Stimulated activated CD4-positive, alpha-beta T cell treated with anti-CD3 and anti-CD28 coated beads, Interleukin-12 subunit alpha, Interleukin-12 subunit beta, amount 100 ng/mL, for 4 hours (primary cell): Measurements from ENCODE around the gene FSTL4.

Source experiments
- DNase-seq: peaks from one replicate; pipeline ENCODE4 v3.0.0-alpha.2; 2020

FSTL4 gene

GRCh38 chr5:133309984-133310621 is 302.2 kb downstream of the FSTL4 start:
- no peak for DNase-seq

GRCh38 chr5:133309166-133309795 is 303.1 kb downstream of the FSTL4 start:
- no peak for DNase-seq

GRCh38 chr5:133307275-133307674 is 305.1 kb downstream of the FSTL4 start:
- no peak for DNase-seq

GRCh38 chr5:133304707-133305216 is 307.6 kb downstream of the FSTL4 start:
- no peak for DNase-seq

- DNase-seq: no peak
Observed at GRCh38 chr5:133304178-133304577, 308.2 kb downstream of the FSTL4 start.

GRCh38 chr5:133303298-133303697 is 309.0 kb downstream of the FSTL4 start:
- DNase-seq: no peak

GRCh38 chr5:133299728-133300127 is 312.6 kb downstream of the FSTL4 start:
- no peak for DNase-seq

- DNase-seq: no peak
Observed at GRCh38 chr5:133299021-133299420, 313.3 kb downstream of the FSTL4 start.

- no peak for DNase-seq
Observed at GRCh38 chr5:133298447-133298846, 313.9 kb downstream of the FSTL4 start.

GRCh38 chr5:133297293-133297692 is 315.0 kb downstream of the FSTL4 start:
- no peak for DNase-seq

GRCh38 chr5:133296624-133297023 is 315.7 kb downstream of the FSTL4 start:
- no peak for DNase-seq

- no peak for DNase-seq
Observed at GRCh38 chr5:133295520-133295919, 316.8 kb downstream of the FSTL4 start.

GRCh38 chr5:133294380-133294779 is 318.0 kb downstream of the FSTL4 start:
- DNase-seq: no peak

- no peak for DNase-seq
Observed at GRCh38 chr5:133293960-133294359, 318.4 kb downstream of the FSTL4 start.

- DNase-seq: no peak
Observed at GRCh38 chr5:133292300-133292699, 320.0 kb downstream of the FSTL4 start.

GRCh38 chr5:133291524-133291923 is 320.8 kb downstream of the FSTL4 start:
- DNase-seq: no peak

- no peak for DNase-seq
Observed at GRCh38 chr5:133290669-133291240, 321.6 kb downstream of the FSTL4 start.

GRCh38 chr5:133289686-133290367 is 322.5 kb downstream of the FSTL4 start:
- no peak for DNase-seq

GRCh38 chr5:133287500-133287899 is 324.8 kb downstream of the FSTL4 start:
- DNase-seq: peak; percentile 21

- DNase-seq: no peak
Observed at GRCh38 chr5:133286483-133286882, 325.9 kb downstream of the FSTL4 start.

GRCh38 chr5:133285583-133286021 is 326.7 kb downstream of the FSTL4 start:
- no peak for DNase-seq

- no peak for DNase-seq
Observed at GRCh38 chr5:133284306-133284705, 328.0 kb downstream of the FSTL4 start.

- DNase-seq: no peak
Observed at GRCh38 chr5:133278317-133278716, 334.0 kb downstream of the FSTL4 start.

GRCh38 chr5:133277744-133278143 is 334.6 kb downstream of the FSTL4 start:
- DNase-seq: no peak
